HG02623 (cell line): ENCODE results near the gene FARS2.

ENCODE experiments used
- ATAC-seq: cut with Tn5 transposase; IDR thresholded peaks from one replicate; pipeline ENCODE4 v1.9.1; 2021; ENCODE audit warnings: moderate library complexity; ENCODE audit not compliant: unreplicated experiment

FARS2 gene

GRCh38 chr6:5248302-5249098 lies 12.8 kb upstream of the FARS2 start:
- no peak for ATAC-seq

DNA sequence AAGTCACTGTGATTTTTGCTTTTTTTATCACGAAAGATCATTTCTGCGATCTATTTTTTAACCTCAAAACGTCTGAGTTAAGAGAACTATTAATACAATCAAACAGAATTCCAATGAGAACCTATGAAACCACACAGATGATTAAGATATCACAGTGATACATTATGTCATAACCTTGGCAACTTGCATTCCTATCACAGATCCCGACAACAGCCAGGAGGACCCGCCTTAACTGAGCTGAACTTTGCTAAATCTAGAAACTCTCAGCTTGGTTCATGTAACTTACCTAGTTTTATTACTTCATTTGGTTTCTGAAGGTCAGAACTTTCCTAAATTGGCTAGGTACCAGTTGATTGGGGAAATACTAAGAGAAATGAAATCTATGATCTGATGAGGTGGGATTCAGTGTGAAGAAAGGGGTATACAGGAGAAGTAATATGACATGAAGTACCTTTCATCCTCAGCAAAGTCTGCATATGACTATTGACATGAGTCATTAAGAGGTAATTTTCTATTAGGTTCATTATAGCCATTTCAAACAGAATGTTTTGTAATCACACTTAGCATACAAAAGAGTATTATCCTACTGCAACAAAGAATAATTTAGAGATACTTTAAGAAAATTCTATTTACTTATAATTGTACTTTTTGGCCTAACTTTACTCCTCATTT lies 11.7 kb upstream of the FARS2 start:
- no peak for ATAC-seq

GRCh38 chr6:5250451-5250850 lies 10.9 kb upstream of the FARS2 start:
- ATAC-seq: no peak

GRCh38 chr6:5250911-5251310 lies 10.4 kb upstream of the FARS2 start:
- ATAC-seq: no peak

DNA sequence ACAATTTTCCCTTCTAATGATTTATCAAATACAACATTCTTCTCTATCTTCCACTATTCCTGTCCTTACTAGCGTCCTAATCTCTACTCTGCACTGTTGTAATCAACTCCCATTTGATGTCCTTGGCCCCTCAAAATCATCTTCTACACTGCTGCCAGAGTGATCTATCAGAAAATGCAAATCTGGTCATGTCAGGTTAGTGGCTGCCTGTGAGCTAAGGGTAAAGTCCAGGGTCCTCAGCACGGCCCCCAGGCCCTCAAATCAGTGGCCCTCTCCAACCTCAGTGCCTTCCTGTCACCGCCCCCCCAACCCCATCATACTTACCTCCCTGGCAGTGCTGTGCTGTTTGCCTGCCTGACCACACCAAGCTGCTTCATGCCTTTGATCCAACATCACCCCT lies 4.4 kb upstream of the FARS2 start:
- ATAC-seq: no peak

DNA sequence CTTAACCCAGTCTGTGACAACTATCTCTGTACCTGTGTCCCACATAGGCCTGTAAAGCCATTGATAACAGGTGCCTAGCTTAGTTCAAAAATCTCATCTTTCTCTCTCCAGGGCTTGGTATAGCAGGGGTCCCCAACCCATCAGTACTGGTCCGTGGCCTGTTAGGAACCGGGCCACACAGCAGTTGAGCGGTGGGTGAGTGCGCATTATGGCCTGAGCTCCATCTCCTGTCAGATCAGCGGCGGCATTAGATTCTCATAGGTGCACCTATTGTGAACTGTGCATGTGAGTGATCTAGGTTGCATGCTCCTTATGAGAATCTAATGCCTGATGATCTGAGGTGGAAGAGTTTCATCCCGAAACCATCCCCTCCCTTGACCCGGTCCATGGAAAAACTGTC lies 3.9 kb upstream of the FARS2 start:
- no peak for ATAC-seq

GRCh38 chr6:5259428-5259827 lies 1.9 kb upstream of the FARS2 start:
- ATAC-seq: no peak

- ATAC-seq: peak; percentile 56
Observed at GRCh38 chr6:5260111-5260620, 1.1 kb upstream of the FARS2 start.

GRCh38 chr6:5261545-5262109 lies 314 bp downstream of the FARS2 start:
- ATAC-seq: no peak

GRCh38 chr6:5266423-5266822 lies 5.1 kb downstream of the FARS2 start:
- no peak for ATAC-seq

- no peak for ATAC-seq
Observed at GRCh38 chr6:5270093-5270680, 8.9 kb downstream of the FARS2 start.

DNA sequence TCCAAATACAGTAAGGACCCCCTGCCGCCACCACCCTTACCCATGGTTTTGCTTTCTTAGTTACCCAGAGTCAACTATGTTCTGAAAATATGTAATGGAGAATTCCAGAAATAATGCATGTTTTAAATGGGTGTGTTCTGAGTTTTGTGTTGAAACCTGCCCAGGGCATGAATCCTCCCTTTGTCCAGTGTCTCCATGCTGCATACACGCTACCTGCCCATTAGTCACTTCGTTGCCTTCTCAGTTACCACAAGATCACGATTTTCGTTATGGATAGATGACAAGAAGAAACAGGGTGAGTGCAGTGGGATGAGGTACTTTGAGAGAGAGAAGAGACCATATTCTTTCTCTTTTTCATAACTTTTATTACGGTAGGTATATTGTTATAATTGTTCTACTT lies 10.6 kb downstream of the FARS2 start:
- ATAC-seq: no peak

DNA sequence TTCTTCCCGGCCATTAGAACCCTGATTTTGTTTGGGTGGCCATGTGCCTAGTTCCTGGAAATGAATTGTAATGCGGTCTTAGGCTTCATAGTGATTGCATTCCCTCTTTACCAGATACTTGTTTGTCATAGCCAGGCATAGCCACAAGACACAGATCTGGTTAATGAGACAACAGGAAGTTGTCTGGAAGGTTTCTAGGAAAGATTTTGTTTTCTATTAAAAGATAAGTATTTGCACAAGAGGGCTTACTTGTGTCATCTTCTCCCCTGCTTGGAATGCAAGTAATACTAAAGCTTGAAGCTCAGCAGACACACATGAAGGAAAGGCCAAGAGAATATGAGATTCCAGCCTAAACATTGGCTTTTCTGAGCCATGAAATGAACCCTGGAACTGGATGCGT lies 12.9 kb downstream of the FARS2 start:
- no peak for ATAC-seq

DNA sequence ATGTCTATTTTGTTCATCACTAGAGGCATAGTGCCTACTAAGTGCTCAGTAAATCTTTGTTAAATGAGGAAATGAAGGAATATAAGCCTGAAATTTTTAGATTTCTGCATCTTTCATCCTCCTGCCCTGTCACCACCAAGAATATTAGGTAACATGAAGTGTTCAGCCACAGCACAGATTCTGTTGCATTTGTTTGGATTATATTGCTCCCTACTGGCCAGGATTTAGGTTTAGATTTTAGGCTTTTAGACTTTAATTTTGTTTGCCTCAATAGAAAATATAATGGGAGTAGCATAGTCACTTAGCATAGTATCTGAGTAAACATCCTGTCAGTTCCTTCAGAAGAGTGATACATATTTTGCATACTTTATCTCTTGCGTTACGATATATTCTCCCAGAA lies 14.2 kb downstream of the FARS2 start:
- ATAC-seq: no peak

- ATAC-seq: no peak
Observed at GRCh38 chr6:5276581-5276980, 15.3 kb downstream of the FARS2 start.

DNA sequence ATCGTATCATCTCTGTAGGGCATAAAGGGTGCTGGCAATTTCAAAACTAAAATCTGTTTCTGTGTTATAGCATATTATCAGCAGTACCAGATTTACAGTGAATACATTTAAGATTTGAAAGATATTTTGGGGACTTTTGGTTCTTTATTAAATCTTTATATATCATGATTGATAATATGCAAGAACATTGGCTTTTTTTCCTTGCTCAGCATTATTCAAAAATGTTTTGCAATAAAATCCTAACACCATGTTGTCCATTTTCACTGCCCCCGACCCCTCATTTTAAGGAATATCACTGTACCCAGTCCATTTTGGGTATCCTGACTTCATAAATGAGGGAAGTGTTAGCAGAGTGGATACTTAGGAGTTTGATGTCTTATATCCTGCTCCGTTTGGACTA lies 16.3 kb downstream of the FARS2 start:
- no peak for ATAC-seq

DNA sequence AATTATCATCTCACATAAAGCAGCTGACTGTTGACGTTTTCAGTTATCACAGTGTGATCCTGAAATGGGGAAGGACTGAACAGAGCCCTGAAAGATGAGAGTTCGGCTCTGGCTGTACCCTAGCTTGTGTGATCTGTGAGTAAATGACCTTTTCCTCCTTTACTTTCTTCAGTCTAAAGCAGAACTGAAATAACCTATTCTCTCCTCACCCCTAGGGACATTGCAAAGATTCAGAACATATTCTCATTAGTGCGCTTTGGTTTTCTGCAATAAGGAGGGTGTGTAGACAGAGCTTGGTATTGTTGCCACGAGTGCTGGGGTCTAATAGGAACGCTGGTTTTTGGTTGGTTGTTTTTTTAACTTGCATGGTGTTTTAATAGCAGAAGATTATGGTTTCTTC lies 16.7 kb downstream of the FARS2 start:
- ATAC-seq: no peak

DNA sequence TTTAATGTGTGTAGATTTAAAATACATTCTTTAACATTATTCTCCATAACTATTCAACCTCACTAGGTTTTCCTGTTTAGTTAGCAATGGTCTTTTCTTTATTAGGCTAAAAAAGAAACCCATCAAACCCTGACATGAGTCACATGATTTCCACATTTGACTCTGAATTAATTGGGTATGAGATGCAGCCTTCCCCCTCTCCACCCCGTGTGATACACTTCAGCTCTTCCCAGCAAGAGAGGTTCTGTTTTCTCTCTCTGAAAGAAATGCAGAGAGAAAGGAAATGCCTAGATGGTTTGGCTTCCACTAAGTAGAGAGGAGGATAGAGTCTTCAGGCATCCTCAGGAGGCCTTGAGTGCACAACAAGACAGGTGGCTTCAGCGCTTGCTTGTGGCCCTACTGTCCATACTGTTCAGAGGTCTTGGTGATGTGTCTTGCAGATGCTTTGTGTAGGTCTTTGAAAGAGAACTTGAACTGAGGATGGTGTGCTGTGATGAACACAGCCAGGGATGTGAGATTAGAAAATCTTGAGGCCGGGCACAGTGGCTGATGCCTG lies 17.3 kb downstream of the FARS2 start:
- ATAC-seq: no peak

DNA sequence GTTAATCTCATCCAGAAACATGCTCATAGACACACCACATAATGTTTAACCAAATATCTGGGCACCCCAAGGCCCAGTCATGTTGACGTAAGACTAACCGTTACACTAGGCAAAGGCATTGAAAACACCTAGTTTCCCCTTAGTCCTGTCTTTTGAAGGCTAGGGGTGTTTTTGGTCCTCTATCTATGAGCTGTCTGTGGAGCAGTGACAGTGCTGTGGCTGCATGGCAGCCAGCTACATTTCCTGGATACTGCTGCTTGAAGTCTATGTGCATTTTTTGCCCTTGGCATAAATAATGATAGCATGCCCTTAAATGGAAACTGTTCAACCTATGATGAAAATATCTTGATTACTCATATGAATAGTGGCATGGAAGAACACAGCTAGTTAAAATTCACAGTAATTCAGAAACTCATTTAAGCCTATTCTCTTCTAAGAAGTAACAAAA lies 18.6 kb downstream of the FARS2 start:
- ATAC-seq: no peak

DNA sequence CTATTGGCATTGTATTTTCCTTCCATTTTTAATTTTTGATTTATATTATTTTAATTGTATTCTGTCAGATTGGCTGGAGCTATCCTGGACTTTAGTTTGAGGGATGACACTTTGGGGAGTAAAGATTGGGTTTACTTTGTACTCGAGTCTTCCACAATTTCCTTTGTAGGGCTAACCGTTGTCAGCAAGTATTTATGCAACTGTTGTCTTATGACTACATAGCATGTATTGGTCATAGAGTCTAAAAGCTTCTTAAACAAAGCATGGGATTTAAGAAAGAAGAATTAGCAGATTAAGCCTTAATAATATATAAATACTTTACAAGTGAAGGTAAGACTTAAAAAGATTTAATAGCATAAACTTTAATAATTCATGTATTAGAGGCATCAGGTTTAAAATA lies 19.6 kb downstream of the FARS2 start:
- no peak for ATAC-seq

DNA sequence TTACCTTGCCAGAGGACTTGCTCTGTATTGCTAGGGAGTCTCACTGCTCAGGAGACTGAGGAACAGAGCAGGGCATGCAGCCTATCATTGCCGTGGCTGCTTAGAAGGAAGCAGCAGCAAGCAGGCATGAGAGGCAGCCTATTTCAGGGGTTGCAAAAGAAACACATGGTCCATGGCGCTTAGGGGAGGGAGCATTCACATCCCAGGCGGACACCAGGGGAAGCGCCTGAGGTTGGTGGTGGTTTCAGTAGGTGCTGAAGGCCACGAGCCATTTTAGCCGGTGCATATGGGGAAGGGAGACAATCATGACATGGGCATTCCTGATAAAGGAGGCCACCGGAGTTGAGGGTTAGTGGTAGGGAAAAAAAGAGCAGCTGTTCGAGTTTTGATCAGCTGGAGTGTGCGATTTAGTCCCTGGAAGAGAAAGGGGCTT lies 20.9 kb downstream of the FARS2 start:
- ATAC-seq: no peak
